Measurements from ENCODE around the gene NFE2L3.

DNA sequence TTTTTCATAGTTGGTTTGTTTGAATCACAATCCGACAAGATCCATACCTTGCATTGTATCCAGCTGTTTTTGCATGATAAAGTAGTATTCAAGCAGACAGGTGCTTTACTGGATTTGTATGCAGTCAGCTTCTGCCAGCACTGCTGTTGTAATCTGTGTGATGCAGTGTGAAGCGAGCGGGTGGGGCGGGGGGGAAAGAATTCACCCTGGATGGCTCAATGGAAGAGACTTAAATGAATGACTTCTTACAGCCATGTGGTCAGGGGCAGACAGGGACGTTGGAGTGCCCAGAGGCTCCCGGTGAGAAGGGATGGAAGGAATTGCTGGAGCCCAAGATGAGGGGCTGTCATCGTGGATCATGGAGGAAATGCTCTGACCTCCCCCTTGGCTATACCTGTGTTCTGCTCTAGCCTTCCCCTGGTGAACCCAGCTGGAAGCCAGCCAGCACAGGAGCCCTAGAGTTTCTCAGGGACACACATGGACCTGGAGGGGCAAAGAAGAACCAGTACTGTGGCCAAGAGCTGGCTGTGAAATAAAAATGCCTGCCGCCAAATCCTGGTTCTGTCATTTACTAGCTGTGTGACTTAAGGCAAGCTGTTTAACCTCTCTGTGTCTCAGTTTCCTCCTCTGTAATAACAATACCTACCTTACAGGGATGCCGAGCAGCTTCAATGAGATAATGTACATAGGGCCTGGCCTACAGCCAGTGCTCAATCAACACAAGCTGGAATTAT lies 14.1 kb downstream of the NFE2L3 start:
- TF ChIP-seq, protein P1, sequence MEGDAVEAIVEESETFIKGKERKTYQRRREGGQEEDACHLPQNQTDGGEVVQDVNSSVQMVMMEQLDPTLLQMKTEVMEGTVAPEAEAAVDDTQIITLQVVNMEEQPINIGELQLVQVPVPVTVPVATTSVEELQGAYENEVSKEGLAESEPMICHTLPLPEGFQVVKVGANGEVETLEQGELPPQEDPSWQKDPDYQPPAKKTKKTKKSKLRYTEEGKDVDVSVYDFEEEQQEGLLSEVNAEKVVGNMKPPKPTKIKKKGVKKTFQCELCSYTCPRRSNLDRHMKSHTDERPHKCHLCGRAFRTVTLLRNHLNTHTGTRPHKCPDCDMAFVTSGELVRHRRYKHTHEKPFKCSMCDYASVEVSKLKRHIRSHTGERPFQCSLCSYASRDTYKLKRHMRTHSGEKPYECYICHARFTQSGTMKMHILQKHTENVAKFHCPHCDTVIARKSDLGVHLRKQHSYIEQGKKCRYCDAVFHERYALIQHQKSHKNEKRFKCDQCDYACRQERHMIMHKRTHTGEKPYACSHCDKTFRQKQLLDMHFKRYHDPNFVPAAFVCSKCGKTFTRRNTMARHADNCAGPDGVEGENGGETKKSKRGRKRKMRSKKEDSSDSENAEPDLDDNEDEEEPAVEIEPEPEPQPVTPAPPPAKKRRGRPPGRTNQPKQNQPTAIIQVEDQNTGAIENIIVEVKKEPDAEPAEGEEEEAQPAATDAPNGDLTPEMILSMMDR (conservative IDR thresholded peaks at IDR 0.05; ENCODE audit: low read length): no peak
- TF ChIP-seq EZH2phosphoT487 (IDR thresholded peaks at IDR 0.05; ENCODE audit: borderline replicate concordance): no peak
